Measurements from ENCODE around the gene SUN1. TPM values are rescaled to one million over a fixed set of nuclear protein-coding genes. Genes with fewer than 3 reads are reported as not detected.

The SUN1 gene
- total RNA-seq, 1 experiment from 2014 or later = 158 TPM

GRCh38 chr7:836429-836828 lies 4.2 kb downstream of the SUN1 start:
- peaks cover 31% of the 10 kb centered on the region for H3K4me1 Mint-ChIP-seq
- no peak for DNase-seq (ENCODE audit: low spot score)
- no peak overlapping the region for H3K4me3 Mint-ChIP-seq

DNA sequence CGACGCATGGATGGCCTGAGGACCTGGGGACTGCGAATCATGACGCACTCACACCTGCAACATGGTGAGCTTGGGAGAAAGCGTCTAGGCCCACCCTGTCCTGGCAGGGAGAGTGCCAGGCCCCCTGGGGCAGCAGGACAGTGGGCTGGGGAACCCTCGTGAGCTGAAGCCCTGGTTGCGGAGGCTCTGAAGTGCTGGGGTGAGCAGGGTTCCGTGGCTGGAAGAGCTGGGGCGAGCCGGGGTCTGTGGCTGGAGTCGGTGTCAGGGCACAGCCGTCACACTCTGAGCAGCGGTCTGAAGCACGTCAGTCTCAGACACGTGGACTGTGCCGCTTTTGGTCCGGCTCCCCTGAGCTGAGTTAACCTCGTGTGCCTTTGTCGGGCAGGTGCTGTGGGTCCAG lies 4.7 kb downstream of the SUN1 start:
- DNase-seq (ENCODE audit: low spot score) = no peak
- no peaks in the 10 kb centered on the region for H3K9me3 Mint-ChIP-seq
- peak overlapping the region; percentile 82; the same call in 1 of the 2 replicates for H3K27ac Mint-ChIP-seq
- H3K27me3 Mint-ChIP-seq (ENCODE audit: low read depth) = no peaks in the 10 kb centered on the region
- H3K4me3 Mint-ChIP-seq = no peak overlapping the region
- H3K4me1 Mint-ChIP-seq = peaks cover 26% of the 10 kb centered on the region
- ATAC-seq = no peak
- ChIA-PET POLR2A (no interaction called here), CTCF (interaction anchor here (0.7 to 4.1 kb wide), 18 partner anchors 8 to 515 kb away, joined by 3 to 17 read pairs (median 4); partner anchors contain the start of gene GET4)
- TF ChIP-seq, protein P1, sequence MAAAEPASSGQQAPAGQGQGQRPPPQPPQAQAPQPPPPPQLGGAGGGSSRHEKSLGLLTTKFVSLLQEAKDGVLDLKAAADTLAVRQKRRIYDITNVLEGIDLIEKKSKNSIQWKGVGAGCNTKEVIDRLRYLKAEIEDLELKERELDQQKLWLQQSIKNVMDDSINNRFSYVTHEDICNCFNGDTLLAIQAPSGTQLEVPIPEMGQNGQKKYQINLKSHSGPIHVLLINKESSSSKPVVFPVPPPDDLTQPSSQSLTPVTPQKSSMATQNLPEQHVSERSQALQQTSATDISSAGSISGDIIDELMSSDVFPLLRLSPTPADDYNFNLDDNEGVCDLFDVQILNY (CRISPR knock-in tag; IDR thresholded peaks at IDR 0.05) = no peak
- TF ChIP-seq, protein P2, sequence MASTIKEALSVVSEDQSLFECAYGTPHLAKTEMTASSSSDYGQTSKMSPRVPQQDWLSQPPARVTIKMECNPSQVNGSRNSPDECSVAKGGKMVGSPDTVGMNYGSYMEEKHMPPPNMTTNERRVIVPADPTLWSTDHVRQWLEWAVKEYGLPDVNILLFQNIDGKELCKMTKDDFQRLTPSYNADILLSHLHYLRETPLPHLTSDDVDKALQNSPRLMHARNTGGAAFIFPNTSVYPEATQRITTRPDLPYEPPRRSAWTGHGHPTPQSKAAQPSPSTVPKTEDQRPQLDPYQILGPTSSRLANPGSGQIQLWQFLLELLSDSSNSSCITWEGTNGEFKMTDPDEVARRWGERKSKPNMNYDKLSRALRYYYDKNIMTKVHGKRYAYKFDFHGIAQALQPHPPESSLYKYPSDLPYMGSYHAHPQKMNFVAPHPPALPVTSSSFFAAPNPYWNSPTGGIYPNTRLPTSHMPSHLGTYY (CRISPR knock-in tag; IDR thresholded peaks at IDR 0.05) = no peak
- TF ChIP-seq MYBL2 (CRISPR knock-in tag; IDR thresholded peaks at IDR 0.05) = no peak
- H3K36me3 Mint-ChIP-seq = peaks cover 52% of the 10 kb centered on the region

More at GRCh38 chr7:836429-836828, 4.2 kb downstream of the SUN1 start:
- ChIA-PET POLR2A (no interaction called here), CTCF (interaction anchor here (0.6 to 4.1 kb wide), 21 partner anchors 9 to 514 kb away, joined by 3 to 17 read pairs (median 4); partner anchors contain the start of gene GET4)
- no peak for TF ChIP-seq AR (CRISPR knock-in tag; IDR thresholded peaks at IDR 0.05)
- Mint-ChIP-seq H3K36me3 (peaks cover 48% of the 10 kb centered on the region), H3K9me3 (no peaks in the 10 kb centered on the region), H3K27ac (peak overlapping the region; percentile 82), H3K27me3 (ENCODE audit: low read depth) (no peaks in the 10 kb centered on the region)
- peak; percentile 56 for ATAC-seq

GRCh38 chr7:840001-840600 lies 7.8 kb downstream of the SUN1 start:
- no peak overlapping the region for H3K27ac Mint-ChIP-seq
- no peak for DNase-seq (ENCODE audit: low spot score)
- no peaks in the 10 kb centered on the region for H3K27me3 Mint-ChIP-seq (ENCODE audit: low read depth)
- ChIA-PET CTCF (interaction anchor here (0.7 to 1.5 kb wide), 4 partner anchors 24 to 118 kb away, joined by 3 to 5 read pairs (median 4); no protein-coding TSS in a partner anchor), POLR2A (no interaction called here)
- H3K36me3 Mint-ChIP-seq = peaks cover 75% of the 10 kb centered on the region
- no peak for ATAC-seq
- TF ChIP-seq TEAD4 (CRISPR knock-in tag; IDR thresholded peaks at IDR 0.05) (no peak), ZNF671 (CRISPR knock-in tag; IDR thresholded peaks at IDR 0.05) (no peak), NR1H2 (CRISPR knock-in tag; IDR thresholded peaks at IDR 0.05) (no peak), CREB1 (CRISPR knock-in tag; IDR thresholded peaks at IDR 0.05) (no peak), SOX15 (CRISPR knock-in tag; IDR thresholded peaks at IDR 0.05) (no peak), IRF2 (CRISPR knock-in tag; IDR thresholded peaks at IDR 0.05; ENCODE audit: borderline replicate concordance, low read depth) (no peak), ELF4 (CRISPR knock-in tag; IDR thresholded peaks at IDR 0.05; ENCODE audit: low read depth) (no peak), MLX (CRISPR knock-in tag; IDR thresholded peaks at IDR 0.05) (no peak), JUN (CRISPR knock-in tag; IDR thresholded peaks at IDR 0.05) (no peak)
- TF ChIP-seq, protein P3, sequence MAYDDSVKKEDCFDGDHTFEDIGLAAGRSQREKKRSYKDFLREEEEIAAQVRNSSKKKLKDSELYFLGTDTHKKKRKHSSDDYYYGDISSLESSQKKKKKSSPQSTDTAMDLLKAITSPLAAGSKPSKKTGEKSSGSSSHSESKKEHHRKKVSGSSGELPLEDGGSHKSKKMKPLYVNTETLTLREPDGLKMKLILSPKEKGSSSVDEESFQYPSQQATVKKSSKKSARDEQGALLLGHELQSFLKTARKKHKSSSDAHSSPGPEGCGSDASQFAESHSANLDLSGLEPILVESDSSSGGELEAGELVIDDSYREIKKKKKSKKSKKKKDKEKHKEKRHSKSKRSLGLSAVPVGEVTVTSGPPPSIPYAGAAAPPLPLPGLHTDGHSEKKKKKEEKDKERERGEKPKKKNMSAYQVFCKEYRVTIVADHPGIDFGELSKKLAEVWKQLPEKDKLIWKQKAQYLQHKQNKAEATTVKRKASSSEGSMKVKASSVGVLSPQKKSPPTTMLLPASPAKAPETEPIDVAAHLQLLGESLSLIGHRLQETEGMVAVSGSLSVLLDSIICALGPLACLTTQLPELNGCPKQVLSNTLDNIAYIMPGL (CRISPR knock-in tag; IDR thresholded peaks at IDR 0.05) = no peak
- peaks cover 10% of the 10 kb centered on the region for H3K4me1 Mint-ChIP-seq
- H3K9me3 Mint-ChIP-seq = no peaks in the 10 kb centered on the region
- H3K4me3 Mint-ChIP-seq = no peak overlapping the region
